ENCODE measurements around the gene TEX12.
"Not testable (repeated sequence)": the region's sequence is repeated elsewhere in the genome, so short reads cannot be mapped to it uniquely, and the experiment has no call there.

Gene TEX12

DNA sequence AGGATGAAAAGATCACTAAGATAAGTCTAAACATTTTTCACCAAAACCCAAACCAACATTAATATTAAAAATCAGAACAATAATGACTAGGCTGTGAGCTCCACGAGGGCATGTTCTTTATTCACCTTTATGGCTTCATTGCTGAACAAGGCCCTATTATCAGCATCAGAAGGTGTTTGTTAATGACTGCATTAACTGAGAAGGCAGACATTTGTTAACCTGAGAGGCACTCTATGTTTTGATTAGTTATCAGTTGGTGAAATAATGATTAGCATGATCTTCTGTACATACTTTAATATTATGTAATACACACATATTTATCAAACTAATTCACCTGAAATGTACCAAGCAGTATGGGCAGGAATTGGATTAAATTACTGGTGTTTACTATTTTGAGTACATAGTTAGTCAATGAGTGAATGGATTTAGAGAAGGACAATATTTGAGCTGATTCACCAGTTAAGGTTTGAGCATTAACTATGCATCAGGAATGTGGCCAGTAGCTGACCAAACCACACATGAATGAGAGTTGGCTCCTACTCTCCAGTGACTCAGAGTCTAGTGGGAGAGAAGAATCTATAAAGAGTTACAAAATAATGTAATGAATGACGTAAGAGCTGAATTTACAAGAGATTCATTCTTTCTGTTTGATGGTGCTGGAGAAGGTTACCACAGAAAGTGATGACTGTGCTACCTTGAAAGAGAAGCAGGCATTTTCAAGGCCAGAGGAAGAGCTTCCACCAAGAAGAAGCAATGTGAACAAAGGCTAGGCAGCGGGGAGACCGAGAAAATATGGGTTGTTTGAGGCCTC is 10.0 kb upstream of the TEX12 start:
- no peak for DNase-seq (ENCODE audit: low spot score)
- TF ChIP-seq, protein P1, sequence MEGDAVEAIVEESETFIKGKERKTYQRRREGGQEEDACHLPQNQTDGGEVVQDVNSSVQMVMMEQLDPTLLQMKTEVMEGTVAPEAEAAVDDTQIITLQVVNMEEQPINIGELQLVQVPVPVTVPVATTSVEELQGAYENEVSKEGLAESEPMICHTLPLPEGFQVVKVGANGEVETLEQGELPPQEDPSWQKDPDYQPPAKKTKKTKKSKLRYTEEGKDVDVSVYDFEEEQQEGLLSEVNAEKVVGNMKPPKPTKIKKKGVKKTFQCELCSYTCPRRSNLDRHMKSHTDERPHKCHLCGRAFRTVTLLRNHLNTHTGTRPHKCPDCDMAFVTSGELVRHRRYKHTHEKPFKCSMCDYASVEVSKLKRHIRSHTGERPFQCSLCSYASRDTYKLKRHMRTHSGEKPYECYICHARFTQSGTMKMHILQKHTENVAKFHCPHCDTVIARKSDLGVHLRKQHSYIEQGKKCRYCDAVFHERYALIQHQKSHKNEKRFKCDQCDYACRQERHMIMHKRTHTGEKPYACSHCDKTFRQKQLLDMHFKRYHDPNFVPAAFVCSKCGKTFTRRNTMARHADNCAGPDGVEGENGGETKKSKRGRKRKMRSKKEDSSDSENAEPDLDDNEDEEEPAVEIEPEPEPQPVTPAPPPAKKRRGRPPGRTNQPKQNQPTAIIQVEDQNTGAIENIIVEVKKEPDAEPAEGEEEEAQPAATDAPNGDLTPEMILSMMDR (IDR thresholded peaks at IDR 0.05; ENCODE audit: extremely low read depth, insufficient read depth, missing control alignments): no peak
- in situ Hi-C loops (cut with MboI; ENCODE audit: low pct_unique_long_range_greater_than_20kb, low sequenced_read_pairs, unreplicated experiment): no loop called here

- TF ChIP-seq, protein P1 (IDR thresholded peaks at IDR 0.05; ENCODE audit: extremely low read depth, insufficient read depth, missing control alignments): no peak
- in situ Hi-C loops (cut with MboI; ENCODE audit: low pct_unique_long_range_greater_than_20kb, low sequenced_read_pairs, unreplicated experiment): no loop called here
- DNase-seq (ENCODE audit: low spot score): no peak
Measured at GRCh38 chr11:112159098-112160065, 7.8 kb upstream of the TEX12 start.

- no peak for DNase-seq (ENCODE audit: low spot score)
- TF ChIP-seq, protein P1 (IDR thresholded peaks at IDR 0.05; ENCODE audit: extremely low read depth, insufficient read depth, missing control alignments): no peak
- in situ Hi-C loops (cut with MboI; ENCODE audit: low pct_unique_long_range_greater_than_20kb, low sequenced_read_pairs, unreplicated experiment): no loop called here
Measured at GRCh38 chr11:112160091-112160848, 6.9 kb upstream of the TEX12 start.

DNA sequence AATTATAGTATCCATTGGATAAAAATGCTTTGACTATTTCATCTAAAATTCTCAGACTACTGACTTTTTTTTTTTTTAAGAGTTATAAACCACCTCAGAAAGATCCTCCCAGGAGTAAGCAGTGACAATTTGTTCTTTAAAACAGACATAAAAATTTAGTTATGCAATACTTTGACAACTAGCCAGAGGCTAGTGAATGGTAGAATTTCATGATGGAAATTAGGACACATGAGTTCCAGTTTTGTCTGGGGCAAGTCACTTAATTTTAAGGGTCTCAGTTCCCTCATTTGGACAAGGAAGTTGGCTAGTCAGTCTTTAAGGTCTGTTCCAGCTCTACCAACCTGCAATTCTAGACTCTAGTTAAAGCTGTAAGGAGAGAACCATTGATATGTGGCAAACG is 6.2 kb upstream of the TEX12 start:
- in situ Hi-C loops (cut with MboI; ENCODE audit: low pct_unique_long_range_greater_than_20kb, low sequenced_read_pairs, unreplicated experiment): no loop called here
- TF ChIP-seq, protein P1 (IDR thresholded peaks at IDR 0.05; ENCODE audit: extremely low read depth, insufficient read depth, missing control alignments): no peak
- DNase-seq (ENCODE audit: low spot score): no peak

DNA sequence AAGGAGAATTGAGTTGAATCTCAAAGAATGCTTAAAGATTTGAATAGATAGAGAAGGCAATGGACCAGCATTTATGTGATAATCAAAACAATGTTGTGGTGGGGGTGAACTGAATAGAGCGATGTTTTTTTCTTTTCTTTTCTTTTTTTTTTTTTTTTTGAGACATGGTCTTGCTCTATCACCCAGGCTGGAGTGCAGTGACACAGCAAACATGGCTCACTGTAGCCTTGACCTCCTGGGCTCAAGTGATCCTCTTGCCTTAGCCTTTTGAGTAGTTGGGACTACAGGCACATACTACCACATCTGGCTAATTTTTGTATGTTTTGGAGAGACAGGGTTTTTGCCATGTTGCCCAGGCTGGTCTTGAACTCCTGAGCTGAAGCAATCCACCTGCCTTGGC is 5.0 kb upstream of the TEX12 start:
- DNase-seq (ENCODE audit: low spot score); in situ Hi-C loops (cut with MboI; ENCODE audit: low pct_unique_long_range_greater_than_20kb, low sequenced_read_pairs, unreplicated experiment): not testable (repeated sequence)

DNA sequence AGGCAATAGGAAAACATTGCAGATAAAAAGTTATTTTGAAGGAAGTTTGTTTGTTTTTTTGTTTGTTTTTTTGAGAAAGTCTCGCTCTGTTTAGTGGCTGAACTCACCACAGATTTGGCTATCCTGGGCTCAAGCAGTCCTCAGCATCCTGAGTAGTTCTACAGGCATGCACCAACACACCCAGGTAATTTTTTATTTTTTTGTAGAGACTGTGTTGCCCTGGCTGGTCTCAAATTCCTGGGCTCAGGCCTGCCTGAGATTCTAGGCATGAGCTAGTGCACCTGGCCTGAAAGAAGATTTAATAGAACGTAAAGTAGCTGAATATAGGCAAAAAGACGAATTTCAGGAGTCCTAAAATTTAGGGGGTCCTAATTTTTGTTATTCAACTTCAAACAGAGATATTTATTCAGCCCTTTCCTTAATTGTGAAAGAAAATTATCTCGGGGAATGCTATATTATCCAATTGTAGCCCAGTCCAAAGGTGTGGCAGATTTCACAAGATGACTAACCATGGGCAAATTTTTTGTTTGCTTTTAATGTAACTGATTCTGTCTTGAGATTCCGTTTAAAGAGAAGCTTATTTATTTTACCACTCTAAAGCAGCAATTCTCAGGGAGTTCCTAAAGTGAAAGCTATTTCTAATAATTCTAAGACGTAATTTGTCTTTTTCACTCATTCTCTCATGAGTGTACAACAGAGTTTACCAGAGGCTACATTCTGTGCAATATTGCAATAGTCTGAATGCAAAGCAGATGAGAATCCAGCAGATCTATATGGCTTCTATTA is 4.2 kb upstream of the TEX12 start:
- DNase-seq (ENCODE audit: low spot score): no peak
- TF ChIP-seq, protein P1 (IDR thresholded peaks at IDR 0.05; ENCODE audit: extremely low read depth, insufficient read depth, missing control alignments): no peak
- in situ Hi-C loops (cut with MboI; ENCODE audit: low pct_unique_long_range_greater_than_20kb, low sequenced_read_pairs, unreplicated experiment): no loop called here
